Ramos (cell line): ENCODE results near the gene VPS35L.

ENCODE experiments used
- in situ Hi-C: fragments of 300-500 bp; cut with MboI; formaldehyde crosslinking; loops from one replicate; pipeline ENCODE4 v1.14.3; 2022; ENCODE audit warnings: low sequenced_read_pairs; ENCODE audit not compliant: unreplicated experiment

VPS35L gene

DNA sequence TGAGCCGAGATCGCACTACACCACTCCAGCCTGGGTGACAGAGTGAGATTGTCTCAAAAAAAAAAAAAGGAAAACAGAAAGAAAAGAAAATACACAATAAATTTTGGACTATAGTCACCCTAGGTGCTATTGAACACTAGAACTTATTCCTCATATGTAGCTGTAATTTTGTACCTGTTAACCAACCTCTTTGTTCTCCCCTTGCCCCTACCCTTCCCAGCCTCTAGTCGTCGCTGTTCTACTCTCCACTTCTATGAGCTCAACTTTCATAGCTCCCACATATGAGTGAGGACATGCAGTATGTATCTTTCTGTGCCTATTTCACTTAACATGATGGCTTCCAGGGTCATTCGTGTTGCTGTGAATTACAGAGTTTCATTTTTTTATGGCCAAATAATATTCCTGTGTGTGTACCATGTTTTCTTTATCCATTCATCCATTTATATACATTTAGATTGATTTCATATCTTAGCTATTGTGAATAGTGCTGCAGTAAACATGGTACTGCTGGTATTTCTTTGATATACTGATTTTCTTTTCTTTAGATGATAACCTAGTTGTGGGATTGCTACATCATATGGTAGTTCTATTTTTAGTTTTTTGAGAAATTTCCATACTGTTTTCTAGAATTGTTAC lies 28.3 kb downstream of the VPS35L start:
- in situ Hi-C loops, result no loop called here

DNA sequence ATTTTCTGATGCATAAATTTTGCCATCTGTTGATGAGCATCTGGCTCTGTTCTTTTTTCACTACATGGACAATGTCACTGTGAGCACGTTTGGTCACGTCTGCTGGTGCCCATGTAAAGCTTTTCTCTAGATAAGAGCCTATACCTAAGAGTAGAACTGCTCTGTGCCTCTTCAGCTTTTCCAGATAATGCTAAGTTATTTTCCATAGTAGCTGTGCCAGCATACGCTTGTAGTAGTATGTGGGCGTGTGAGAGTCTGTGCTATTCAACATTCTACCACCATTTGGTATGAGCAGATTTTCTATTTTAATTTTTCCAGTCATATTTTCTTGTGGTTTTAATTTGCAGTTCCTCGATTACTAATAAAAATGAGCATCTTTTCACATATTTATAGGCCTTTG lies 33.2 kb downstream of the VPS35L start:
- in situ Hi-C loops, result no loop called here

DNA sequence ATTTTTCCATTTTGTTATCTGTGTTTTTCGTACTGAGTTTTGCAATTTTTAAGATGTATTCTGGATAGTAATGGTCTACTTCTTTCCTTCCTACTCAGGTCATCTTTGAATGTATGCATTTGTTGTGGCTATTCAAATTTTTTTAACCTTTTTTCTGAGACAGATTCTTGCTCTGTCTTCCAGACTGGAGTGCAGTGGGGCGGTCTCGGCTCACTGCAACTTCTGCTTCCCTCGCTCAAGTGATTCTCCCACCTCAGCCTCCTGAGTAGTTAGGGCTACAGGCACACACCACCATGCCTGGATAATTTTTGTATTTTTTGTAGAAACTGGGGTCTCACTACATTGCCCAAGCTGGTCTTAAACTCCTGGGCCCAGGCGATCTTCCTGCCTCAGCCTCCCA lies 33.6 kb downstream of the VPS35L start:
- in situ Hi-C loops, result no loop called here

DNA sequence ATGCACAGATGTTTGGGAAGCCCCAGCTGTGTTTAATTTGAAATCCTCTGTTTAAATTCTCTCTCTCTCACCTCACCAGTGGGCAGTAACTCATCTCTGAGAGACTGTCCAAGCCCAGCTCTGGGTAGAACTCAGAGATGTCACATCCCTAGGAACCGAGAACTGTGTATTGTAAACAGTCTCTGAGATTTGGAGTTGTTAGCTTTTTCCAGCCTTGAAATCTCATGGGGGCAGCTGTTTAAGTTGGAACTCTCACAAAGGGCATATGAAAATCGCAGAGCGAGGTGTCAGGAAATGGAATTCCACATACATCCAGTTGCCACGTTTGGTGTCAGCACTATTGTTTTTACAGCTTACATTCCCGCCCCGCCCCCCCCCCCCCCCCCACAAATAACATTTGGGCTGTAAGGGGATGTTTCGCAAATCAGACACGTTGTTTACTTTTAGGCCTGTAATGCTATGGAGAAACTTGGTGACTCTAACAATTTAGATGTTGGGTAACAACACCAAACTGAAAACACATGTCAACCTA lies 34.3 kb downstream of the VPS35L start:
- in situ Hi-C loops, result no loop called here

DNA sequence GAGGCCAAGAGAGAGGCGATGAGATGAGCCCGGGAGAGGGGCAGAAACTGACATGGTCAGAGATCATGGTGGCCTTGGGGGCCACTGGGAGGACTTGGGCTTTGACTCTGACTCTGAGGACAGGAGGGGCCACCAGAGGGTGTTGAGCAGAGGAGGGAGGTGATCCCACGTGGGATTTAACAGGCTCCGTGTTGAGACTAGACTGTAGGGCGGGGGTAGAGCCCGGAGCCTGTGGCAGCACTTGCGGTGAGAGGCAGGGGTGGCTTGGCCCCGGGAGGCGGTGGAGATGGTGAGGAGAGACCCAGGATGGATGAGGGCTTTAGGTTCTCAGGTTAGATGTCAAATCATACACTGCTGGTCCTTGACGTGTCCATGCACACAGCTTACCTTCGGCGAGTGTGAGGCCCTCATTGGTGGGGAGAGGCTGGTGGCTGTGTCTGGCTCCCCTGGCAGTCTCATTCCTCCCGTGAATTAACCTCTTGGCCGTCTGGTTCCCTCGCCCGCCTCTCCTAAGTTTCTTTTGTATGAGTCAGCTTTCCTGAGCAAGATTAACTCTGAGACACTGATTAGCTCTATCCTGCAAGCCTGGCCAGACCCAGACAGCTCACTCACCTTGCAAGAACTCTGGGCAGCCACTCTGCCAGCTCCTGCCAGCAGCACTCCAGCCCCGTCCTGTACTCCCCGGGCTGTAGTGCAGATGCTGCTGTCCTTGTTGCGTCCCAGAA lies 39.7 kb downstream of the VPS35L start:
- in situ Hi-C loops, result no loop called here

DNA sequence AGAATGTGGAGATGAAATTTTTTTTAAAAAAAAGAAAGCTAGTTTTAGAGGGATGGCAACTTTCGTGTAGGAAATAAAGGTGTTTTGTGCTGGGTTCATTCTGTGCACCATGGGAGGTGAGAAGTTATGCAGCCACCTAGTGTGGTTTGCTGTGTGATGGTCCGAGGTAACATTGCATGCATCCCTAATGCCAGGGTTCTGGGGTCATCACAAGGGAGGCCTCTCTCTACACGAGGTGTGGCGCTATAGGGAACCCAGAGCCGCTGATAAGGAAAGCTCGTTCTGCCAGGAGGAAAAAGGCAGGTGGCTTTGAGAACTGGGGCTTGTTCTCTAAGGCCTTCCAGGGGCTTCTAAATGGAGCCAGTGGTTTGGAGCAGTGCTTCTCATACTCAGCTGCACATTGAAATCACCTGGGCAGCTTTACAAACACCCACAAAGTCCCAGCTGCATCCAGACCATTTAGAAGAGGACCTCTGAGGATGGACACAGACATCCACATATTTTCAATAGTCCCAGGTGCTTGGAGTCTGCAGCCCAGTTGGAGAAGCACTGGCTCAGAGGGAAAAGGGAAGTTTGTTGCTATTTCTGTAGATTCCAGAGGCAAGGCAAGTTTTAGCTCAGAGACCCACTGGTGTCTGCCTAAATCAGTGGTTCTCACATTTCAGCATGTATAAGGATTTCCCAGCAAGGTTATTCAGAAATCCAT lies 43.5 kb downstream of the VPS35L start:
- in situ Hi-C loops, result no loop called here

DNA sequence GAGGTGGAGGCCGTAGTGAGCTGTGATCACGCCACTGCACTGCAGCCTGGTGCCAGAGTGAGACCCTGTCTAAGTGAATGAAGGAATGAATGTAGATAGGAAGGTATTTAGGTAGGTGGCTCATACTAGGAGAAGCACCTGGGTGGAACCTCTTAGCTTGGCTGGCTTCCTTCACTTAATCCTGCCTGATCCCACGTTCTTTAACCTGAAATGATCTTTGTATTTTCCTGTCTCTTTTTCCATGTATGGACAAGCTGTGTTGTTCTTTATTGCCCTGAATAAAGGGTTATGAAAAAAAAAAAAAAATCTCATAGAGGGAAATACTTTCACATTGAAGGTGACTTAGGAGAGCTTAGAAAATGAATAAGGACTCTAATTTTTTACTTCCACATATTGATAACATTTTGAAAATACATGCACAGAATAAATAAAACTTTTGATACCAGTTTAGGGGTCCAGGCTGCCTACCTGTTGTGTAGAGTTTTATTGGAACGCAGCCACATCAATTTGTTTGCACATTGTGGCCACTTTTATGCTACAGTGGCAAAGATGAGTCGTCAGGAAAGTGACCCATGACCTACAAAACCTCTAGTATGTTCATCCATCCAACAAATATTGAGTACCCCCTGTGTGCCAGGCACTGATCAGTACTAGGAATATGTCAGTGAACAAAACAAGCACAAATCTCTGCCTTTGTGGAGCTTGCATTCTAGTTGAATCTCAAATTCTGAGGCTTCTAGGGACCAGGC lies 44.6 kb downstream of the VPS35L start:
- in situ Hi-C loops, result loop anchor here (10.0 kb wide), 1 partner anchor 285 kb away; the partner anchor contains the start of gene GPRC5B

DNA sequence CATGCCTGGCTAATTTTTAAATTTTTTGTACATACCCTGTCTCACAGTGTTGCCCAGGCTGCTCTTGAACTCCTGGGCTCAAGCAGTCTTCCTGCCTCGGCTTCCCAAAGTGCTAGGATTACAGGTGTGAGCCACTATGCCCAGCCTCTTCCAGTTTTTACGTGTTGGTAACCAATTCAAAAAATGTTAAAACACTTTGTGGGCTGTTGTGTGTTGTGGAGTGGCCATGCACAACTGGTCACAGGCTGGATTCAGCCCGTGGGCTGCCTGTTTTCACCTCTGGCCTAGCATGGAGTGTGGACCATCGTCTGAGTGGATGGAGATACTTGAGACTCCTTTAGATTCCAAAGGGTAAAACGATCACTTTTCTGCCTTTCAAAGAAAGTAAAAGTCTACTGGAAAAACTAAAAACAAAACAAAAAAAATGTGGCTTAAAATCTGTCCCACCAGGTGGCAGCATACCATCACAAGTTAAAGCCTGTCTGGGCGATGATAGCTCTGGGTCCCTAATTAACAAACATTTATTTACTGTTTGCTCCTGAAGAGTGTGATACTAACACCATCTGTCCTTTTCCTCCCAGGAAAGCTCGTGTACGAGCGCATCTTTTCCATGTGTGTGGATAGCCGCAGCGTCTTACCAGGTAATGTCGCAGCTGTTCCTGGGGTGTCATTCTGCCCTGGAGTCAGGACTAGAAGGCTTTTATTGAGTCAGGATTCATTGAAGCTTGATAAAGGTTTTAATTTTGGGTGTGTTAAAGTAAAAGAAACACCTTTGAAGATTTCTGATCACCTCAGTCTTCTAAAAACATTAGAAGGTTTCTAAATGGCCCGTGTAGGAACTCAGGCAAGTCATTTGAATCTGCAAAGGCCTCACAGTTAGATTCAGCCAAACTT lies 45.8 kb downstream of the VPS35L start:
- in situ Hi-C loops, result loop anchor here (10.0 kb wide), 1 partner anchor 283 kb away; the partner anchor contains the start of gene GPRC5B

DNA sequence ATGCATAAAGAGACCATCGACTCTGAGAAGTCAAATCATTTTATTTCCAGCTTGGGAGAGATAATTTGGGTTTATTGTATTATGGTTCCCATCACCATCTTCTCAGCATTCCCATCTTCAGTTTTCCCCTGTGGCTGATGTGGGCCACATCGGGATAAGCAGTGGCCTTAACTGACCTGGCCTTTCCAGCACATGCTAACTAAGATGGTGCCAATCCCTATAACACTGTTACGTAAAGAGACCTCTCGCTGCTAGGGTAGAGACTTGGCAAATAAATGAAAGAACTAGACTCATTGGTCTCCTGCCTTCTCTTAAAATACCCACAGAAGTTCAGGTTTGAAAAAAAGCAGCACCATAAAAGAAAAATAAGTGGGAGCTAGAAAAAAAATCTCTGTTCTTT lies 49.4 kb downstream of the VPS35L start:
- in situ Hi-C loops, result loop anchor here (10.0 kb wide), 1 partner anchor 280 kb away; the partner anchor contains the start of gene GPRC5B

DNA sequence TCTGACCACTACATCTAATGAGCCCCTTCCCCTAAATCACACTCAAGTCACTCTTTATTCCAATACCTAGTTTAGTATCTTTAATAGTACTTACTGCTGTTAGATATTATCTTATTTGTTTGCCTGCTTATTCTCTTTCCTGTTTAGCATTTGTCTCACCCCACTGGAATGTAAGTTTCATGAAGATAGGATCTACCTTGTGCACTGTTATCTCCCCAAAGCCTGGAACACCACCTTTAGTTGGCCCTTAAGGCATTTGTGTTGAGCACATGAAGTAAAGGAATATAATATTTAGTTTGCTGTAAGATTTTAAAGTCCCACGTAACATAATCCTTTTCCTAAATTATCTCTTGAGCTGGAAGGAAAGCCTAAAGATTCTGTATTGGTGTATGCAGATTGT lies 50.2 kb downstream of the VPS35L start:
- in situ Hi-C loops, result loop anchor here (10.0 kb wide), 1 partner anchor 279 kb away; the partner anchor contains the start of gene GPRC5B

DNA sequence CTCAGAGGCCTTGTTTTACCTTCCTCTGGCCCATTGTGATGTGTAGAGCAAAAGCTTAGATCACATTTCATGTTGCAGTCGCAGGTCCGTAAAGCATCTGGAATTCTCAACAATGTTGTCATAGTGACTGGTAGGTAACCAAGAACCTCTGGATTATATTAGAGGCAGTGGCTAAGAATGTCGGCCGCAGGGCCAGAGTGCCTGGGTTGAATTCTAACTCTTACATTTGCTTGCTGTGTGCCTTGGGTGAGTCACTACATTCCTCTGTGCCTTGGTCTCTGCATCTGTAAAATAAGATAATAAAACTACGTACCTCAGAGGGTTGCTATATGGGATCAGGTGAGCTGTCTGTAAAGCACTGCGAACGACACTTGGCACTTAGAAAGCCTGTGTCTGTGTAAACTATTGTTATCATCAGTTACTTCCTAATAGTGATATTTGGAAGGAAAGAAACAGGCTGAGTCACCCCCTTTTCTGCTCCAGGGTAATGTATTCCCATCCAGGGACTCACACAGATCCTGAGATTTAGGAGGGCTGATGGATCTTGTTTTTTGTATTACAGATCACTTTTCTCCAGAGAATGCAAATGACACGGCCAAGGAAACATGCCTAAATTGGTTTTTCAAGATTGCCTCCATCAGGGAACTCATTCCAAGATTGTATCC lies 52.2 kb downstream of the VPS35L start:
- in situ Hi-C loops, result loop anchor here (10.0 kb wide), 1 partner anchor 277 kb away; the partner anchor contains the start of gene GPRC5B

DNA sequence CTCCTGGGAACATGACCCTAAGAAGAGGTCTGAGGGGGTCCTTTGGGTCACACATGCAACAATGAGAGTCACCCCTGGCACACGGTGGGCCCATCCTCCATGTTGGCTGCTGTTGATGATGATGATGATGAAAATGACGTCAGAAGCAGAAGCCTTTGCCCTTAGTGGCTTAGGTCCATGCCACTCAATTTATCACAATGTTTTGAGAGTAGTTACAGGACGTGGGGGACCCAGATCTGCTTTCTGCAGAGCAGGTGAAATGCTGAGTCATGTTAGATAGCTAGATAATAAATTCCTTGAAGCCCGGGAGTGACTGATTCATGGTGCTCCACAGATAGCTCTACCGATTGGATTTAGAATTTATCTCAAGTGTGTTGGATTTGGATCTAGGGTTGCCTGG lies 53.9 kb downstream of the VPS35L start:
- in situ Hi-C loops, result loop anchor here (10.0 kb wide), 1 partner anchor 275 kb away; the partner anchor contains the start of gene GPRC5B

DNA sequence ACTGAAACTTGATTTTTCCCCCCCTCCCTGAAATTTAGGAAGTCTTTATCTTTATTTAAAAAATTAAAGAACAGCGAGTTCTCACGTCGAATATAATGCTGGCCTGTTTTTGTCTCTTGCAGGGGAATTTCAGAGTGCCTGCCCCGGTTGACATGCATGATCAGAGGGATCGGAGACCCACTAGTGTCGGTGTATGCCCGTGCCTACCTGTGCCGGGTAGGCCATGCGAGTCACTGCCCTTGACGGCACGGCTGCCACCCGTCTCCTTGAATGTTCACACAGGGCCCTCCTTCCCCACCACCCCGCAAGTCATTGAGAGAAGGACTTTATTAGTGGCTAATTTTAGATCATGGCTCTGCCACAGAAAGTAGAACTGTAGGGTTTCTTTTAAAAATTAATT lies 54.7 kb downstream of the VPS35L start:
- in situ Hi-C loops, result no loop called here

DNA sequence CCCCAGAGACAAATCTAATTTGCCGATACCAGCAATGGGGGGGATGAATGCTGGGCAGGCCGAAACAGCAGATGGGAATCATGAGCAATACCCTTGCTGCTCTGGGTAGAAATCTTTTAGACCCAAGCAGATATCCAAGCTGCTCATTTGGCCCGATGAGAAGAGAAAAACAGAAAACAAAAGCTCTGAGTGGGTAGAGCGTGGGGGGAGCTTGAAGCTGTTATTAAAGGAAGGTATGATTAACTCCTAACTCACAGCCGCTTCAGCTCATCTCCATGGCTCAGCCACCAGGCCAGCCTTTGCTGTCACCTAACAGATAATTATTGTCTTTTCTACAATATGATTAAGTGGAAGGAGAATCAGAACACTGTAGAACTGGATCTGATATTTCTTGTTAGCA lies 58.3 kb downstream of the VPS35L start:
- in situ Hi-C loops, result no loop called here

DNA sequence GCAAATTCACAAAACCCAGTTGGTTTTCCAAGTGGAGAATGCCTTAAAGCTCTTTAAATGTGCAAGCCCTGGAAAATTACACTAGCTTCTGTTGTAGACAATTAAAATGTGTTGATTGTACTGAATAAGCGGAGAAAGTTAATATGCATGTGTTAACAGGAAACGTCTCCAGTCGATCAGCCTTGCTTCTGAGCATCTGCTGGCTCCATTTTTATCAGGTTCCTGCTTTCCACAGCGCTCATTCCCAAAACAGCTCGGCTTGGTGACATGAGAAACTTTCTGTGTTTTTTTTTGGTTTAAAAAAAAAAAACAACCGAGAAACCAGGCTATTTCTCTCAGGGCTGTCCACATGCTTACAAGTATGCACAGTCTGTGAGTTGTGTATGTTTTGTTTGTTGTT lies 60.7 kb downstream of the VPS35L start:
- in situ Hi-C loops, result no loop called here

DNA sequence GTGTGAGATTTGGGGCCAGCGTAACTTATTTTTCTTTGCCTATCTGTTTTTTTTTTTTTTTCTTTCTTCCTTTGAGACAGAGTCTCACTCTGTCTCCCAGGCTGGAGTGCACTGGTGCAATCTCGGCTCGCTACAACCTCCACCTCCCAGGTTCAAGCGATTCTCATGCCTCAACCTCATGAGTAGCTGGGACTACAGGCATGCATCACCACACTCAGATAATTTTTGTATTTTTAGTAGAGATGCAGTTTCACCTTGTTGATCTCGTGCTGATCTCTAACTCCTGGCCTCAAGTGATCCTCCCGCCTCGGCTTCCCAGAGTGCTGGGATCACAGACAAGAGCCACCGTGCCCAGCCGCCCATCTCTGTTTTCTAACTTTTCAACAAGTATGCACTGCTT lies 63.4 kb downstream of the VPS35L start:
- in situ Hi-C loops, result no loop called here

DNA sequence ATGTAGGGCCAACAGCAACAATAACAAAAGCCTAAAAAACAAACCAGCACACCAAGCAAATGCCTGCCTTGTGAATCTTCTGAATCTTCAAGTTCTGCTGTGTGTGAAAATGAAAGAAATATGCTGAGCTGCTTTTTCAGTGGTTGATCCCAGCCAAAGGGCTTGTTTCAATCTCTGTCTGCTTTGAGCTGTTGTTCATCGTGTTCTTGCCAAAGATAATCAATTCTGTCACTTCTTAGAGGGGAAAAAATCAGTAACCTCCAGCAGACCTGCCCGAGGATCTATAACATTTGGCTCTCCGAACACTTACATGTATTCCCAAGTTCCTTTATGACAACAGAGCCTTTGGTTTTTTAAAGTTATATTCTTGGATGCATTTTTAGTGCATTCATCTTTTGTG lies 65.9 kb downstream of the VPS35L start:
- in situ Hi-C loops, result no loop called here

DNA sequence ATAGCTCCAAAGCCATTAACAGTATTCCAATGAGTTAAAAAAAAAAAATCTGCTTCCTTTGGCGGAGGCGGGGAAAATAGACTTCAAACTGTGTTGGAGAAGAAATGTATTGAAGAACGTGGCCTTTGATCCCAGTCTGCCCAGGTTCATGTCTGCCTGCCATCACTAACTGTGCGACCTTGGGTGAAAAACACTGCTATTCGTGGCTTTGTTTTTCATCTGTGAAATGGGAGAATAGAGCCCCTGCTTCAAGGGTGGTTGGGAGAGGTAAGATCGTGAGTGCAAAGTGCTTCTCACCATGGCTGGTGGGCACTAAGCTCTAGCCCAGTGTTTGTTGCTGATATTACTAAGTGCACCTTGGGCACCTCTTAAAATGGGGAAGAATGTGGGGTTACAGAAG lies 69.5 kb downstream of the VPS35L start:
- in situ Hi-C loops, result no loop called here
